Suprapubic skin (tissue), 4 donors: ENCODE results near the gene LRIT1. TPM values are rescaled to one million over a fixed set of nuclear protein-coding genes. Genes with fewer than 3 reads are reported as not detected.

Experiments
- DNase-seq, 2 donors: peaks; one replicate each; pipeline ENCODE4 v3.0.0-alpha.2; 2019; ENCODE audit warnings: low spot score in 2 of 2
- H3K27ac ChIP-seq: fragments of 200-600 bp; sonication (generic); one replicate; pipeline ENCODE4 v1.5.1; 2019
- H3K27me3 ChIP-seq: fragments of 200-600 bp; sonication (generic); one replicate; pipeline ENCODE4 v1.5.1; 2019
- H3K36me3 ChIP-seq: fragments of 200-600 bp; sonication (generic); one replicate; pipeline ENCODE4 v1.5.1; 2019
- H3K4me1 ChIP-seq: fragments of 200-600 bp; sonication (generic); one replicate; pipeline ENCODE4 v1.5.1; 2019
- H3K4me3 ChIP-seq: fragments of 200-600 bp; sonication (generic); one replicate; pipeline ENCODE4 v1.5.1; 2019; ENCODE audit warnings: mild to moderate bottlenecking
- H3K9me3 ChIP-seq: fragments of 200-600 bp; sonication (generic); one replicate; pipeline ENCODE4 v1.5.1; 2019
- EP300 ChIP-seq: sonication (generic); formaldehyde crosslinking; IDR thresholded peaks from one replicate; pipeline ENCODE4 v1.6.1; 2017; ENCODE audit warnings: antibody characterized with exemption
- POLR2A ChIP-seq, 2 donors: fragments of 450-650 bp; IDR thresholded peaks; one replicate each; pipeline ENCODE4 v1.6.1; 2017; ENCODE audit warnings: antibody characterized with exemption in 2 of 2, mild to moderate bottlenecking in 2 of 2, moderate library complexity in 2 of 2
- POLR2AphosphoS5 ChIP-seq, 3 donors: sonication (generic); formaldehyde crosslinking; IDR thresholded peaks; one replicate each; pipeline ENCODE4 v1.6.1; 2017; ENCODE audit warnings: antibody characterized with exemption in 3 of 3
- WGBS: methylation state at CpG from one replicate; pipeline ENCODE4 v1.1.5; 2018; 5-methylcytosine and 5-hydroxymethylcytosine counted together
- total RNA-seq, 4 donors: library from RNA; depleted of rRNA; stranded (reverse); fragments of >200 nt; gene quantifications; one replicate each; pipeline ENCODE4 v1.1.0, GENCODE V29; 2016
- TF ChIP-seq, protein P1 (sequence below), 2 donors: fragments of 200-600 bp in 1 of 2; fragments of 450-650 bp in 1 of 2; sonication (generic) in 1 of 2; IDR thresholded peaks; one replicate each; pipeline ENCODE4 v1.5.1; 2016 to 2019; ENCODE audit warnings: antibody characterized with exemption in 2 of 2, mild to moderate bottlenecking in 1 of 2, moderate library complexity in 1 of 2

The LRIT1 gene
- total RNA-seq, 4 donors from 2014 or later = not detected

DNA sequence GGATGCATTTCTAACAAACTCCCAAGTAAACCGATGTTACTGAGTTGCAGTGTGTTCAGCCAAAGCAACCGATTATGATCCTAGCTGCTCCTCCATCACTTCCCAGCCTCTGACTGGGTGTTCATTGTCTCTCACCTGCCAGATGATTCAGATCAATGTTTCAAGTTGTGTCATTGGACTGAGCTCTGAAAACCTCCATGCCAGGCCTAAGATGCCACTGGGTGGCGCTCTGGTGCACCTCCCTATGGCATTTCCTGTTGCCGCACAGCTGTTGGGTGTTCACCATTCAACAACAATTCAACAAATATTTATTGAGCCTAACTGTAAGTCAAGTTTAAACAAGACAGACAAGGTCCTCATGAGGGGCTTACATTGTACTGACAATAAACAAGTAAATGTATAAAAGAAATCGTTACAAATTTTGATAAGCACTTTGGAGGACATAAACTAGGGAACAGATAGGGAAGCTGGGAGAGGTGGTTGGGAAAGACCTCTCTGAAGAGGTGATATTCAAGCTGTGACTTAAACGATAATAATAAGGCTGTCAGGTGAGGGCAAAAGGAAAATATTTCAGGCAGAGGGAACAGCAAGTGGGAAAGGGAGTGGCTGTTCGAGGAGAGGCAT is 26.3 kb upstream of the LRIT1 start:
- no peak overlapping the region for H3K4me3 ChIP-seq
- no peaks in the 10 kb centered on the region for H3K9me3 ChIP-seq
- H3K36me3 ChIP-seq = no peaks in the 10 kb centered on the region
- peaks cover 3% of the 10 kb centered on the region for H3K27me3 ChIP-seq
- DNase-seq = no peak
- H3K4me1 ChIP-seq = no peaks in the 10 kb centered on the region
- H3K27ac ChIP-seq = no peak overlapping the region
- TF ChIP-seq, protein P1, sequence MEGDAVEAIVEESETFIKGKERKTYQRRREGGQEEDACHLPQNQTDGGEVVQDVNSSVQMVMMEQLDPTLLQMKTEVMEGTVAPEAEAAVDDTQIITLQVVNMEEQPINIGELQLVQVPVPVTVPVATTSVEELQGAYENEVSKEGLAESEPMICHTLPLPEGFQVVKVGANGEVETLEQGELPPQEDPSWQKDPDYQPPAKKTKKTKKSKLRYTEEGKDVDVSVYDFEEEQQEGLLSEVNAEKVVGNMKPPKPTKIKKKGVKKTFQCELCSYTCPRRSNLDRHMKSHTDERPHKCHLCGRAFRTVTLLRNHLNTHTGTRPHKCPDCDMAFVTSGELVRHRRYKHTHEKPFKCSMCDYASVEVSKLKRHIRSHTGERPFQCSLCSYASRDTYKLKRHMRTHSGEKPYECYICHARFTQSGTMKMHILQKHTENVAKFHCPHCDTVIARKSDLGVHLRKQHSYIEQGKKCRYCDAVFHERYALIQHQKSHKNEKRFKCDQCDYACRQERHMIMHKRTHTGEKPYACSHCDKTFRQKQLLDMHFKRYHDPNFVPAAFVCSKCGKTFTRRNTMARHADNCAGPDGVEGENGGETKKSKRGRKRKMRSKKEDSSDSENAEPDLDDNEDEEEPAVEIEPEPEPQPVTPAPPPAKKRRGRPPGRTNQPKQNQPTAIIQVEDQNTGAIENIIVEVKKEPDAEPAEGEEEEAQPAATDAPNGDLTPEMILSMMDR (IDR thresholded peaks at IDR 0.05) = peak in 1 of 2 donors; percentile 40
- TF ChIP-seq EP300 = no peak
- TF ChIP-seq POLR2AphosphoS5 (IDR thresholded peaks at IDR 0.05) = no peak
- 38% methylated on average over 7 of the region's 7 CpGs for WGBS

DNA sequence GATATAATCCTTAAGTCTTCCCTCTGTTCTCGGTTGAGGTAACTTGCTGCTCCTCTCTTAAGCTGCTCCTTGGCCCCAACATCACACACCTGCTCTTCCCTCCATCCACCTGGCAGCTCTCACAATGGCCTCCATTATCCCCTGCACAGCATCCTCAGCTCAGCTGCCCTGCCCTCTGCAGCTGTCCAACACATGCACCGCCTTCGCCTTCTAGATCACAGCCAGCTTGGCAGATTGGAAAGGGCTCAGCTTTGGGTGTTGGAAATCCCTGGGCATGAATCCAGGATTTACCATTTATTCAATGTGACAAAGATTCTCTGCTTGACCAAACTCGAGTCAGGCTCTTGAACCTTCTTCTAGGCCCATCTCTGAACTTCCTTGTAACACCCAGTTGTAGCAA is 24.1 kb upstream of the LRIT1 start:
- TF ChIP-seq EP300 (no peak), POLR2AphosphoS5 (IDR thresholded peaks at IDR 0.05) (no peak), POLR2A (IDR thresholded peaks at IDR 0.05) (no peak)
- TF ChIP-seq, protein P1 (IDR thresholded peaks at IDR 0.05) = no peak
- 56% methylated on average over 4 of the region's 4 CpGs for WGBS
- Histone ChIP-seq H3K36me3 (no peaks in the 10 kb centered on the region), H3K4me1 (no peaks in the 10 kb centered on the region), H3K9me3 (no peaks in the 10 kb centered on the region), H3K4me3 (no peak overlapping the region), H3K27me3 (peaks cover 3% of the 10 kb centered on the region), H3K27ac (no peak overlapping the region)
- no peak for DNase-seq

DNA sequence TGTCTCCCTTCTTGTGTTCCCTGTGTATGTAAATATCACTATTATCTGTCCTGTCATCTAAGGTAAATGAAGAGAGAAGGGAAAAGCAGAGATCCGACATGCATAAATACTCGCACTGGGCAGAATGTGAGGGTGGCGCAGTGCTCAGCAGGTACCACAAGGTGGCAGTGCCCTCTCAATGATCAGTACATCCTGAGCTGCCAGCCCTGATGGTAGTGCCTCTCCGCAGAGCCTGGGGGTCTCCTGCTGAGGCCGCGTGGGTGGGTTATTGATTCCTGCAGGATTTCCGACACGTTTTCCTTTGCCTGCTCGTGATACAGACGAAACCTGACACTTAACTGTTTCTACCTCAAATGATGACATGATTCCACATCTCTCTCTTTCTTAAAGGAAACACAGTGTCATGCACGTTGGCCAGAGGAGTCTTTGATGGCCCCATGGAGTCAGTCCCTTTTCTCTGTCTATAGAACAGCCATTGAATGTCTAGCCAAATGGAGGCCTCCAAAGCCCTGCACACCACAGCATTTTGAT is 23.3 kb upstream of the LRIT1 start:
- 2% methylated on average over 11 of the region's 11 CpGs for WGBS

DNA sequence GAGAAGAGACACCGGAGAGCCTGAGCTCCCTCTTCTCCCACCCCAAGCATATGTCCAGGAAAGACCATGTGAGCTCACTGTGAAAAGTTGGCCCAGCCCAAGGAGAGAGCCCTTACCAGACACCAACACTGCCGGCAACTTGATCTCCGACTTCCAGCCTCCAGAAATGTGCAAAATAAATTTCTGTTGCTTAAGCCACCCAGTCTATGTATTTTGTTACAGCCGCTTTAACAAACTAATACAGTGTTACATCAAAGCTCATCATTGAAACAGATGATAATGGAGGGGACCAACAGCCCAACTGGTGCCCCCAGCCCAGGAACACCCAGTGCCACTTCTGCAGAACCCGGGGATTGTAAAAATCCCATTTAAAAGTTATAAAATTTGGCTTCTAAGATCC is 22.4 kb upstream of the LRIT1 start:
- TF ChIP-seq, protein P1 (IDR thresholded peaks at IDR 0.05) = no peak
- TF ChIP-seq POLR2A (IDR thresholded peaks at IDR 0.05) = no peak
- no peak for TF ChIP-seq EP300
- TF ChIP-seq POLR2AphosphoS5 (IDR thresholded peaks at IDR 0.05) = no peak

More for the DNA sequence above, 23.3 kb upstream of the LRIT1 start:
- TF ChIP-seq, protein P1 (IDR thresholded peaks at IDR 0.05) = peak; percentile 78 to 90
- TF ChIP-seq POLR2A (IDR thresholded peaks at IDR 0.05) = no peak
- no peak for TF ChIP-seq EP300
- TF ChIP-seq POLR2AphosphoS5 (IDR thresholded peaks at IDR 0.05) = no peak
- DNase-seq = no peak
- Histone ChIP-seq H3K4me1 (no peaks in the 10 kb centered on the region), H3K36me3 (no peaks in the 10 kb centered on the region), H3K27me3 (peaks cover 3% of the 10 kb centered on the region), H3K4me3 (no peak overlapping the region), H3K27ac (no peak overlapping the region), H3K9me3 (no peaks in the 10 kb centered on the region)

DNA sequence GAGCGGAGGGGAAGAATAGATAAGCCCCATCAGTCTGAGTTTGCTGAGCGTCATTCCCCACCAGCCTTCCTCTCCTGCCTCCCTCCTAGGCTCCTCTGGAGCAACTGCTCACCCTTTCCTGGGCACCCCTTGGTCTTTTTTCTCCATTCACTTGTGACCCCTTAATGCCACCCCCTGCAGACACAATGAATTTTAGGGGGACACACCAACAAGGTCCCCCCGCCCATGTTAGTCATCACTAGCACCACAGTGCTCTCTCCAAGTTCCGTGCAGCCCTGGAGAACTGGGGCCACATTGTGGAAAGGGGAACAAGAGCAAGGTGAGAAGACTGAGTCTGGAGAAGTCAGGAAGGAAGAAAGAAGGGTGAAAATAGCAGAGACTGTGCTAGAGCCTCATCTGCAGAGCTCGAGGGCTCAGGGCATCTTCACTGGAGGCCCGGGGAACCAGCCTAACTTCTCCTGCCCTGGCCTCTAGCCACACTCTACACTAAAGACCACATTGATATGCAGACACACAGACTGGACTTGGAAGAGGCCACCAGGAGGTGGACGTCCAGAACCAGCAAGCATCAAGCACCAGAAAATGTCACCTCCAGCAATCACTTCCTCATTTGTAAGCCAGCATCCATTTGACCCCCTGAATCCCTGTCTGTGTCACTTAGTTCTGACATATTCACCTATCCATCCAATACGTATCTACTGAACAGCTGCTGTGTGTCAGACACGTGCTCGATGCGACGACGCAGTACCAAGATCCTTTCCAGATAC is 21.0 kb upstream of the LRIT1 start:
- no peak for TF ChIP-seq EP300
- TF ChIP-seq POLR2AphosphoS5 (IDR thresholded peaks at IDR 0.05) = no peak
- TF ChIP-seq, protein P1 (IDR thresholded peaks at IDR 0.05) = no peak
- TF ChIP-seq POLR2A (IDR thresholded peaks at IDR 0.05) = no peak
- no peaks in the 10 kb centered on the region for H3K36me3 ChIP-seq
- no peaks in the 10 kb centered on the region for H3K9me3 ChIP-seq
- peaks cover 14% of the 10 kb centered on the region for H3K27me3 ChIP-seq
- 70% methylated on average over 13 of the region's 13 CpGs for WGBS
- DNase-seq = no peak
- no peak overlapping the region for H3K27ac ChIP-seq
- H3K4me3 ChIP-seq = no peak overlapping the region
- H3K4me1 ChIP-seq = no peaks in the 10 kb centered on the region

More for the DNA sequence above, 22.4 kb upstream of the LRIT1 start:
- Histone ChIP-seq H3K27ac (no peak overlapping the region), H3K27me3 (peaks cover 3% of the 10 kb centered on the region), H3K4me3 (no peak overlapping the region), H3K36me3 (no peaks in the 10 kb centered on the region), H3K9me3 (no peaks in the 10 kb centered on the region), H3K4me1 (no peaks in the 10 kb centered on the region)
- WGBS = 80% methylated on average over 5 of the region's 5 CpGs
- no peak for DNase-seq
